Natural killer cell (primary cell): ENCODE measurements around the gene MOB2. TPM values are rescaled to one million over a fixed set of nuclear protein-coding genes. Genes with fewer than 3 reads are reported as not detected.

Source experiments
- ATAC-seq, 3 donors: fragments of 150-1000 bp in 2 of 3; fragments of 200-7000 bp in 1 of 3; cut with Tn5 transposase; 1 replicate in 1 of 3; 2 replicates in 2 of 3; pipeline ENCODE4 v1.10.0; 2021; ENCODE audit warnings: mild to moderate bottlenecking in 2 of 3, moderate library complexity in 2 of 3
- DNase-seq, 2 donors: peaks; one replicate each; pipeline versions ENCODE4 v3.0.0 to v3.0.0-alpha.2; 2013 to 2021; ENCODE audit warnings: mixed read lengths in 1 of 2
- H3K27ac ChIP-seq: one replicate; pipeline ENCODE4 v1.5.1; 2013; ENCODE audit warnings: mild to moderate bottlenecking, low read length
- H3K27me3 ChIP-seq: one replicate; pipeline ENCODE4 v1.6.1; 2013; ENCODE audit warnings: low read length; ENCODE audit not compliant: control insufficient read depth, insufficient read depth
- H3K36me3 ChIP-seq: one replicate; pipeline ENCODE4 v1.6.1; 2013; ENCODE audit warnings: low read length; ENCODE audit not compliant: control insufficient read depth, insufficient read depth
- H3K4me1 ChIP-seq: one replicate; pipeline ENCODE4 v1.6.1; 2013; ENCODE audit warnings: low read length; ENCODE audit not compliant: control insufficient read depth, insufficient read depth
- H3K4me3 ChIP-seq: one replicate; pipeline ENCODE4 v1.5.1; 2013; ENCODE audit warnings: low read length
- H3K9me3 ChIP-seq: one replicate; pipeline ENCODE4 v1.6.1; 2013; ENCODE audit warnings: low read length; ENCODE audit not compliant: control insufficient read depth, insufficient read depth
- H3K27ac Mint-ChIP-seq, 2 donors: one replicate each; pipeline ENCODE4 v1.8.0; 2022; ENCODE audit warnings: mild to moderate bottlenecking in 2 of 2, mixed read lengths in 2 of 2, moderate library complexity in 1 of 2
- H3K27me3 Mint-ChIP-seq, 2 donors: one replicate each; pipeline ENCODE4 v1.8.0; 2022; ENCODE audit warnings: low read depth in 2 of 2, mixed read lengths in 2 of 2
- H3K36me3 Mint-ChIP-seq: one replicate; pipeline ENCODE4 v1.8.0; 2022; ENCODE audit warnings: mixed read lengths
- H3K4me1 Mint-ChIP-seq, 2 donors: one replicate each; pipeline ENCODE4 v1.8.0; 2022; ENCODE audit warnings: mixed read lengths in 2 of 2
- H3K4me3 Mint-ChIP-seq: one replicate; pipeline ENCODE4 v1.8.0; 2022; ENCODE audit warnings: mild to moderate bottlenecking, moderate library complexity, mixed read lengths
- H3K9me3 Mint-ChIP-seq, 2 donors: one replicate each; pipeline ENCODE4 v1.8.0; 2022; ENCODE audit warnings: mixed read lengths in 2 of 2
- WGBS: methylation state at CpG from one replicate; pipeline ENCODE4 v1.1.7; 2013; ENCODE audit warnings: missing lambda C conversion rate; ENCODE audit not compliant: insufficient coverage; 5-methylcytosine and 5-hydroxymethylcytosine counted together
- intact Hi-C: fragments of 100-400 bp; cut with micrococcal nuclease; formaldehyde crosslinking; loops from one replicate; pipeline ENCODE4 v1.14.2; 2022
- total RNA-seq, 4 donors: library from RNA; stranded (reverse); fragments of 120-200 nt in 1 of 4; gene quantifications; one replicate each; pipeline versions ENCODE4 v1.2.3 to v1.2.4, GENCODE V29; 2013 to 2022
- TF ChIP-seq, protein P1 (sequence below): fragments of 200-600 bp; IDR thresholded peaks from one replicate; pipeline ENCODE4 v1.8.0; 2022; ENCODE audit warnings: antibody characterized with exemption

MOB2 gene
- total RNA-seq, 3 donors from 2014 or later (not counting 1 experiment from before 2014, with no cell fraction given) = 61.9 to 79.6 (median 78.5) TPM

DNA sequence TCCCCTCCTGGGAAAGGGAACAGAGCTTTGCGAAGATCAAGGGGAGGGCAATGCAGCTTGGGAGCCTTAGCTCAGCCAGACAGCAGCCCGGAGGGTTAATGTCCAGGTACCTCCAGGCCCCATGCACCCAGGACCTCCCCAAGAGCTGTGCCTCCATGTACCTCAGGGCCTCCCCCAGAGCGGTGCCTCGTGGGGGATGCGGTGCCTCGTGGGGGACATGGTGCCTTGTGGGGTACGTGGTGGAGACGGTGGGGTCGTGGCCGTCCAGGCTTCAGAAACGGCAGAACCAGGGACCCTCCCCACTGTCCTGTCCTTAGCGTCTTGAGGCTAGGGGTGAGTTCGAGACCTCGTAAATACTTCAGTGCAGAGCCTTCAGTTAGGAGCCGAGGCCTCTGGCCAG, 63.6 kb downstream of the MOB2 start:
- Mint-ChIP-seq H3K36me3 (no peaks in the 10 kb centered on the region), H3K27ac (no peak overlapping the region), H3K9me3 (no peaks in the 10 kb centered on the region), H3K27me3 (no peaks in the 10 kb centered on the region), H3K4me1 (no peaks in the 10 kb centered on the region), H3K4me3 (no peak overlapping the region)
- TF ChIP-seq, protein P1, sequence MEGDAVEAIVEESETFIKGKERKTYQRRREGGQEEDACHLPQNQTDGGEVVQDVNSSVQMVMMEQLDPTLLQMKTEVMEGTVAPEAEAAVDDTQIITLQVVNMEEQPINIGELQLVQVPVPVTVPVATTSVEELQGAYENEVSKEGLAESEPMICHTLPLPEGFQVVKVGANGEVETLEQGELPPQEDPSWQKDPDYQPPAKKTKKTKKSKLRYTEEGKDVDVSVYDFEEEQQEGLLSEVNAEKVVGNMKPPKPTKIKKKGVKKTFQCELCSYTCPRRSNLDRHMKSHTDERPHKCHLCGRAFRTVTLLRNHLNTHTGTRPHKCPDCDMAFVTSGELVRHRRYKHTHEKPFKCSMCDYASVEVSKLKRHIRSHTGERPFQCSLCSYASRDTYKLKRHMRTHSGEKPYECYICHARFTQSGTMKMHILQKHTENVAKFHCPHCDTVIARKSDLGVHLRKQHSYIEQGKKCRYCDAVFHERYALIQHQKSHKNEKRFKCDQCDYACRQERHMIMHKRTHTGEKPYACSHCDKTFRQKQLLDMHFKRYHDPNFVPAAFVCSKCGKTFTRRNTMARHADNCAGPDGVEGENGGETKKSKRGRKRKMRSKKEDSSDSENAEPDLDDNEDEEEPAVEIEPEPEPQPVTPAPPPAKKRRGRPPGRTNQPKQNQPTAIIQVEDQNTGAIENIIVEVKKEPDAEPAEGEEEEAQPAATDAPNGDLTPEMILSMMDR = no peak
- DNase-seq = no peak
- 87% methylated on average over 15 of the region's 15 CpGs for WGBS
- H3K4me1 ChIP-seq = no peaks in the 10 kb centered on the region
- H3K27ac ChIP-seq = no peak overlapping the region
- H3K4me3 ChIP-seq = no peak overlapping the region
- no peaks in the 10 kb centered on the region for H3K27me3 ChIP-seq
- ATAC-seq = no peak
- intact Hi-C loops = no loop called here
- H3K9me3 ChIP-seq = peaks cover 25% of the 10 kb centered on the region
- H3K36me3 ChIP-seq = no peaks in the 10 kb centered on the region

DNA sequence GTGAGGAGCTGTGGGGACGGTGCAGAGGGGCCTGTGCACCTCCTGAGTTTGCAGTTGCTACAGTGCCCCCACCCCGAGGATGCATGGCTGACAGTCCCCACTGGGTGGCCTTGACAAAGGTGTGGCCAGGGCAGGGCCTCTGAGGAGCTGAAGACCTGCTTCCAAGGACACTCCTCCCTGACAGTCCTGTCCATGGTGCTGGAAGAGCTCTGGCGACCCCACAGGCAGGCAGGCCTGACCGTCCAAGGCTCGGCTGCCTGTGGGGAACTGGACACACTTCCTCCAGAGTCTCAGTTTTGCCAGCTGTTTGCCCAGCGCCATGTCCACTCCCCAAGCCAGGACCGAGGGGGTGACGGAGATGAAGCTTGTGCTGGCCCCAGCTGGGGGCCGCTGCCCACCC, 64.1 kb downstream of the MOB2 start:
- Mint-ChIP-seq H3K4me1 (no peaks in the 10 kb centered on the region), H3K36me3 (no peaks in the 10 kb centered on the region), H3K9me3 (no peaks in the 10 kb centered on the region), H3K4me3 (no peak overlapping the region), H3K27ac (no peak overlapping the region), H3K27me3 (no peaks in the 10 kb centered on the region)
- Histone ChIP-seq H3K36me3 (no peaks in the 10 kb centered on the region), H3K4me1 (no peaks in the 10 kb centered on the region), H3K4me3 (no peak overlapping the region), H3K27ac (no peak overlapping the region), H3K9me3 (peaks cover 30% of the 10 kb centered on the region), H3K27me3 (no peaks in the 10 kb centered on the region)
- TF ChIP-seq, protein P1 = no peak
- DNase-seq (no peak), ATAC-seq (no peak)
- 80% methylated on average over 9 of the region's 9 CpGs for WGBS
- intact Hi-C loops = no loop called here

DNA sequence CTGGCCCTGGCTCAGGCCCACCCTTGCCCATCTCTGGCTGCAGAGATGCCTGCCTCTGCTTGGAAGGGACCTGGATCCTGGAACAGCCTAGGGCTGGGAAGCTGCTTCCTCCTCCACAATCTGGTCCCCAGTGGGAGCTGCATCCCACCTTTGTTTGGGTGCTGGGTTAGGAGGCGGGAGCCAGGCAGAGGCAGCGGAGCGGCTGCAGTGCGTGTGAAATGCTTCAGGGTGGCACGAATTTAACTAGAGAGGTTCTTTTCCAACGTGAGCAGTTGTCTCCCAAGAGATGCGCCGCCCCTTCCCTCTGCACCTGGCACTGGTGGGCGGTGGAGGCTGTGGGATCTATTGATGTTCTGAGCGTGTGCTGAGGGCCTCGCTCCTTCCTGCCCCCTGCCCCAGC, 65.3 kb downstream of the MOB2 start:
- Histone ChIP-seq H3K4me3 (no peak overlapping the region), H3K27ac (no peak overlapping the region), H3K4me1 (no peaks in the 10 kb centered on the region), H3K9me3 (peaks cover 41% of the 10 kb centered on the region), H3K27me3 (no peaks in the 10 kb centered on the region), H3K36me3 (no peaks in the 10 kb centered on the region)
- intact Hi-C loops = no loop called here
- TF ChIP-seq, protein P1 = no peak
- WGBS = 86% methylated on average over 11 of the region's 11 CpGs
- H3K27me3 Mint-ChIP-seq = no peaks in the 10 kb centered on the region
- no peaks in the 10 kb centered on the region for H3K4me1 Mint-ChIP-seq
- no peaks in the 10 kb centered on the region for H3K9me3 Mint-ChIP-seq
- H3K36me3 Mint-ChIP-seq = no peaks in the 10 kb centered on the region
- no peak overlapping the region for H3K27ac Mint-ChIP-seq
- no peak overlapping the region for H3K4me3 Mint-ChIP-seq
- ATAC-seq (no peak), DNase-seq (no peak)

DNA sequence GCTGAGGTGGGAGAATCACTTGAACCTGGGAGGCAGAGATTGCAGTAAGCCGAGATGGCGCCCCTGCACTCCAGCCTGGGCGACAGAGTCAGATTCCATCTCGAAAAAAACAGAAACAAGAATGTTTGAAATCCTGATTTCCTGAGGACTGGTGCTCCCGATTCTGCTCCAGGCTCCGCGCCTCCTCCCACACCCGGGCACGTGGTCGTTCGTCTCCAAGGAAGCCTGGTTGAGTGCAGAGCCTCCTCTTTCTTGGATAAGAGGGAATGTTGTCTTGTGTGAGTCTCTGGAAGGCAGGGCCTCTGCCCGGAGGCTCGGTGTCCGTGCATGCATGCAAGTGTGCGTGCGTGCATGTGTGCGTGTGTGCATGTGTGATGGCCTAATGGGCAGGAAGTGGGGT, 66.8 kb downstream of the MOB2 start:
- H3K36me3 Mint-ChIP-seq = no peaks in the 10 kb centered on the region
- H3K4me3 Mint-ChIP-seq = no peak overlapping the region
- TF ChIP-seq, protein P1 = no peak
- no peaks in the 10 kb centered on the region for H3K27me3 Mint-ChIP-seq
- Histone ChIP-seq H3K4me3 (no peak overlapping the region), H3K9me3 (peaks cover 44% of the 10 kb centered on the region), H3K27ac (no peak overlapping the region), H3K27me3 (no peaks in the 10 kb centered on the region), H3K36me3 (no peaks in the 10 kb centered on the region), H3K4me1 (no peaks in the 10 kb centered on the region)
- H3K4me1 Mint-ChIP-seq = no peaks in the 10 kb centered on the region
- DNase-seq (no peak), ATAC-seq (no peak)
- intact Hi-C loops = no loop called here
- 87% methylated on average over 17 of the region's 17 CpGs for WGBS
- H3K27ac Mint-ChIP-seq = no peak overlapping the region
- H3K9me3 Mint-ChIP-seq = no peaks in the 10 kb centered on the region
